Measurements from ENCODE around the gene RFX3.

Gene RFX3

DNA sequence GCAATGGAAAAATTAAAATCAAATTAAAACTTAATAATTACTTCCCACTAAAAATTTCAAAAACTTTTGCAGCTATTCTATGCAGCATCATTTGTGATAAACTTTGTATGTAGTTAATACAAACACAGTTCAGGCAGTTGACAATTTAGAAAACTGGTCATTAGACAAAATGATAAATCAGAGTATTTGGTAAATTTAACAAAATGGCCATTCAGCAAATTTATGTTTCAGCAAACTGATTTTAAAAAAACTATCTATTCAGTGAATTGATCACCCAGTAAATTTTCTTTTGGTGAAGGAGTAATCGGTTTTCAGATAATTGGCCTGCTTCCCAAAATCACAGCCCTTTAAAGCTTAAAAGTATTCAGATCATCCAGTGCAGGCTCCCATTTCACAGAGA is 116.3 kb downstream of the RFX3 start:
- Mint-ChIP-seq H3K4me1 (peaks cover 22% of the 10 kb centered on the region), H3K27me3 (ENCODE audit: low read depth, poor library complexity) (no peaks in the 10 kb centered on the region), H3K9me3 (no peaks in the 10 kb centered on the region), H3K4me3 (no peak overlapping the region), H3K27ac (no peak overlapping the region), H3K36me3 (ENCODE audit: low read depth) (no peaks in the 10 kb centered on the region)
- DNase-seq, result no peak
- TF ChIP-seq, protein P1, sequence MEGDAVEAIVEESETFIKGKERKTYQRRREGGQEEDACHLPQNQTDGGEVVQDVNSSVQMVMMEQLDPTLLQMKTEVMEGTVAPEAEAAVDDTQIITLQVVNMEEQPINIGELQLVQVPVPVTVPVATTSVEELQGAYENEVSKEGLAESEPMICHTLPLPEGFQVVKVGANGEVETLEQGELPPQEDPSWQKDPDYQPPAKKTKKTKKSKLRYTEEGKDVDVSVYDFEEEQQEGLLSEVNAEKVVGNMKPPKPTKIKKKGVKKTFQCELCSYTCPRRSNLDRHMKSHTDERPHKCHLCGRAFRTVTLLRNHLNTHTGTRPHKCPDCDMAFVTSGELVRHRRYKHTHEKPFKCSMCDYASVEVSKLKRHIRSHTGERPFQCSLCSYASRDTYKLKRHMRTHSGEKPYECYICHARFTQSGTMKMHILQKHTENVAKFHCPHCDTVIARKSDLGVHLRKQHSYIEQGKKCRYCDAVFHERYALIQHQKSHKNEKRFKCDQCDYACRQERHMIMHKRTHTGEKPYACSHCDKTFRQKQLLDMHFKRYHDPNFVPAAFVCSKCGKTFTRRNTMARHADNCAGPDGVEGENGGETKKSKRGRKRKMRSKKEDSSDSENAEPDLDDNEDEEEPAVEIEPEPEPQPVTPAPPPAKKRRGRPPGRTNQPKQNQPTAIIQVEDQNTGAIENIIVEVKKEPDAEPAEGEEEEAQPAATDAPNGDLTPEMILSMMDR (IDR thresholded peaks at IDR 0.05), result no peak

DNA sequence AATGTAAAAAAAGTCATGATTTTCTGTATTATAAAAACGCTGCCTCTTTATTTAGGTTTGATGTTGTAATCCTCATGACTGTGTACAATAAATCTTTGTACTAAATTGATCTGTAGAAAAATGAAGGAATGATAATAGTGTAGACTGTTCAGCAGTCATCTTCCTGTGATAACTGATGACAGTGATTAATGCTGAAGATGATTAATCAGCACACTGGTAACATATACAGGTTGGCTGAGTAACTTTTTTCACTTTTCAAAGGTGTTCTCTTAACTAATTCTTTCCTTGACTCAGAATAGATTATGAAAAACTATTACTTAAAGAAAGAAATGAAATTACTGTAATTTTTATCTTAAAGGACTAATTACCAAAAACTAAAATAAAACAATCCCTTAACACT is 122.5 kb downstream of the RFX3 start:
- peaks cover 1% of the 10 kb centered on the region for H3K4me1 Mint-ChIP-seq
- no peaks in the 10 kb centered on the region for H3K9me3 Mint-ChIP-seq
- no peaks in the 10 kb centered on the region for H3K36me3 Mint-ChIP-seq (ENCODE audit: low read depth)
- peak overlapping the region; percentile 66 for H3K27ac Mint-ChIP-seq
- TF ChIP-seq, protein P1 (IDR thresholded peaks at IDR 0.05), result no peak
- H3K27me3 Mint-ChIP-seq (ENCODE audit: low read depth, poor library complexity), result no peaks in the 10 kb centered on the region
- no peak for DNase-seq
- no peak overlapping the region for H3K4me3 Mint-ChIP-seq

DNA sequence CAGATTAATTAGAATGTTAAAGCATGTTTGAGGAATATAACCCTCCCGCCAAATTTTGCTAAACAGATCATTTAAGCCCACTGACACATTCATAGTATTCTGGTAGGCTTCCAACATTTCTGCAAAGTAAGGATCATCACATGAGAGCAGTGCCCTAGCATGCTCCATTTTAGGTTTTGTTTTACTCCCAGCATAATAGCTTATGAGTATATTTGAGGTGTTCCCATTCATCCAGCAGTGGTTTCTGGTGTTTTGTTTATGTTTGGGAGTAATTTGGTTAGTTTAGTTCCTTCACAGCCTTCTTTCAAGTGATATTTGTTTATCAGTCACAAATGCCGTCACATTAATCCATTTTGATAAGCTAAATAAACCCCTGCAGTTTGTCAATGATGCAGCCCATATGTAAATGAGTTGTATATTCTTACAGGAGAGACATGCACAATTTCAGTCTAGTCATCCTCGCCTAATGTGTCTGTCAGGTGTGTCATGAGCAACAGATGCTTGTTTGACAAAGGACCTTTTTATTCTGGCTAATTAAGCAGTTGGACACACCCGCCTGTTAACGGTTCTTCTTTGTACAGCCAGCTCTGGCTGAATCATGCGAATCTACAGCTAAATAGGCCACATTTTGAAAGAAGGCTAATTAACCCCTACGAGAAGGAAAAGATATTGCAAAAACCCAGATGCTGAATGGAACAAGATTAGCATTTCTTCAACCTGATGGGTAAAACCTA is 124.4 kb downstream of the RFX3 start:
- Mint-ChIP-seq H3K27me3 (ENCODE audit: low read depth, poor library complexity) (no peaks in the 10 kb centered on the region), H3K36me3 (ENCODE audit: low read depth) (peaks cover 12% of the 10 kb centered on the region), H3K4me1 (no peaks in the 10 kb centered on the region), H3K4me3 (no peak overlapping the region), H3K9me3 (no peaks in the 10 kb centered on the region), H3K27ac (no peak overlapping the region)
- TF ChIP-seq, protein P1 (IDR thresholded peaks at IDR 0.05), result no peak
- no peak for DNase-seq

DNA sequence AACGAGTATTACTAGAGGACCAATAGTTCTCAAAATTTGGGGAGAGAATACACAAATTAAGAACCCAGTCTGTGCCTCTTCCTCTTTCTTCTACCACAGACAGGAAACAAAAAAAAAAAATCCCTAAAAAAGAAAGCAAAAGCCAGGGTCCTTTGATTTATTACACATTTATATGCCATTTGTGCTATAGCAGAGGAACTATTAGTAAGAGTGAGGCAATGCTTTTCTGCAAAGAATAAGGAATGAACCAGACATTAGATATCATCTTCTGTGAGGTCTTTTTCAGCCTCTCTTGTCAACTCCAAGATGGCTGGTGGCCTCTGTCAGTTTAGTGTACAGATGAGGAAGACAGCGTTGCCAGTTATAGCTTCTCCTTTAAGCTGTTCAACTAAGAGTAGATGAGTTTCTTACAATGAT is 127.6 kb downstream of the RFX3 start:
- TF ChIP-seq, protein P1 (IDR thresholded peaks at IDR 0.05), result no peak

DNA sequence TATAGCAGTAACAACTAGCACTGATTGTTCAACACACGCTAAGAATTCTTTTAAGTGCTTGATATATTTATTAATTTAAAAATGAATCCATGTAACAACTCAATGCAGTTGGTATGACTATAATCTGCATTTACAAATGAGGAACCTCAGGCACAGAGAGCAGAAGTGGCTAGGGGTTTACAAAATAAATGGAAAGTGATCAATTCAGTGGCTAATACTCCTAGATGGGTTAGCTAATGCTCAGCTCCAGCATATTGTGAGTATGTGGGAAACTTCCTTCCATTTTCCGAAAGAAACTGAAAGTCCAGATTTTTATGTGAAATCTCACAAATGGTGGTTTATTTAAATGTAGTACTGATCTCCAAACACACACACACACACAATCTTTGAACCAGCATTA is 128.0 kb downstream of the RFX3 start:
- Mint-ChIP-seq H3K27ac (no peak overlapping the region), H3K36me3 (ENCODE audit: low read depth) (peaks cover 33% of the 10 kb centered on the region), H3K9me3 (no peaks in the 10 kb centered on the region), H3K4me3 (no peak overlapping the region), H3K4me1 (no peaks in the 10 kb centered on the region), H3K27me3 (ENCODE audit: low read depth, poor library complexity) (no peaks in the 10 kb centered on the region)
- no peak for DNase-seq
- TF ChIP-seq, protein P1 (IDR thresholded peaks at IDR 0.05), result no peak

More for the DNA sequence above, 127.6 kb downstream of the RFX3 start:
- Mint-ChIP-seq H3K4me3 (no peak overlapping the region), H3K4me1 (no peaks in the 10 kb centered on the region), H3K27me3 (ENCODE audit: low read depth, poor library complexity) (no peaks in the 10 kb centered on the region), H3K9me3 (no peaks in the 10 kb centered on the region), H3K27ac (no peak overlapping the region), H3K36me3 (ENCODE audit: low read depth) (peaks cover 29% of the 10 kb centered on the region)
- DNase-seq, result no peak

DNA sequence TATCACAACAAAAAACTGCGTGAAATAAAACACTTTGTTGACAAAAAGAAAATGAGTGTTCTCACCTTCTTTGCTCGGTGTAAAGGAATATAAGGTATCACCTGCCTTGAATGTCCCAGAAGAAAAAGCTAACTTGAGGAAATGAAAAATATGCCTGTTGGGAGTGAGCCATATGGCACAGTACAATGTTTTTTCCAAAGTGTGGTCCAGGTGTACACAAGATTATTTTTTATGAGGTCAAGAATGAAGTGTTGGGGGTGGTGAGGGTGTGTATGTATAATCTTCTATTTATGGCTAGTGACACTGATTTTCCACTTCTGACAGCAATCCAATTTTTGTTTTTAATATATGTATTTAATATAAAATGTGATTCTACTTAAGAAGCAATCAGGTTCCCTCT is 134.4 kb downstream of the RFX3 start:
- Mint-ChIP-seq H3K9me3 (peaks cover 19% of the 10 kb centered on the region), H3K36me3 (ENCODE audit: low read depth) (peaks cover 81% of the 10 kb centered on the region), H3K27me3 (ENCODE audit: low read depth, poor library complexity) (peaks cover 7% of the 10 kb centered on the region), H3K4me1 (no peaks in the 10 kb centered on the region), H3K4me3 (no peak overlapping the region), H3K27ac (no peak overlapping the region)
- DNase-seq, result no peak
- TF ChIP-seq, protein P1 (IDR thresholded peaks at IDR 0.05), result no peak
